Aorta (tissue), 5 donors: ENCODE measurements around the gene TNXB. TPM values are rescaled to one million over a fixed set of nuclear protein-coding genes. Genes with fewer than 3 reads are reported as not detected.
A peak's percentile ranks its signal among the peaks of the same experiment; 100 is the strongest.
"Not testable (repeated sequence)": the region's sequence is repeated elsewhere in the genome, so short reads cannot be mapped to it uniquely, and the experiment has no call there.

Experiments used
- ATAC-seq: fragments of 200-7000 bp; cut with Tn5 transposase; one replicate; pipeline ENCODE4 v1.9.1; 2022; ENCODE audit warnings: moderate library complexity; ENCODE audit not compliant: low FRiP score
- DNase-seq, 2 donors: peaks; one replicate each; pipeline ENCODE4 v3.0.0-alpha.2; 2020
- H3K27ac ChIP-seq, 2 donors: one replicate each; pipeline ENCODE4 v1.5.1; 2013; ENCODE audit warnings: low read length in 2 of 2, mild to moderate bottlenecking in 2 of 2, moderate library complexity in 2 of 2, control low read depth in 1 of 2, inconsistent platforms in 1 of 2, low read depth in 1 of 2
- H3K27me3 ChIP-seq, 2 donors: one replicate each; pipeline ENCODE4 v1.6.1; 2013; ENCODE audit warnings: control low read depth in 1 of 2, low read length in 1 of 2, mild to moderate bottlenecking in 1 of 2, moderate library complexity in 1 of 2; ENCODE audit not compliant: insufficient read depth in 2 of 2, control insufficient read depth in 1 of 2
- H3K36me3 ChIP-seq, 2 donors: one replicate each; pipeline ENCODE4 v1.6.1; 2013; ENCODE audit warnings: control low read depth in 1 of 2, low read length in 1 of 2, mild to moderate bottlenecking in 1 of 2; ENCODE audit not compliant: insufficient read depth in 2 of 2, control insufficient read depth in 1 of 2
- H3K4me1 ChIP-seq, 2 donors: one replicate each; pipeline ENCODE4 v1.6.1; 2013; ENCODE audit warnings: low read length in 2 of 2, control low read depth in 1 of 2, mild to moderate bottlenecking in 1 of 2, moderate library complexity in 1 of 2; ENCODE audit not compliant: insufficient read depth in 2 of 2, control insufficient read depth in 1 of 2
- H3K4me3 ChIP-seq, 2 donors: one replicate each; pipeline ENCODE4 v1.5.1; 2013; ENCODE audit warnings: low read length in 2 of 2, control low read depth in 1 of 2, mild to moderate bottlenecking in 1 of 2
- H3K9me3 ChIP-seq: one replicate; pipeline ENCODE4 v1.6.1; 2013; ENCODE audit warnings: mild to moderate bottlenecking, low read length; ENCODE audit not compliant: control insufficient read depth
- WGBS, 2 donors: extraction: QIAGEN DNeasy Blood & Tissue Kit; methylation state at CpG; one replicate each; pipeline ENCODE4 v1.1.7; 2013; 5-methylcytosine and 5-hydroxymethylcytosine counted together
- intact Hi-C, 2 donors: fragments of 100-400 bp; cut with DNase I; formaldehyde crosslinking; loops; one replicate each; pipeline versions ENCODE4 v1.14.2 to v1.15.0; 2022
- polyA plus RNA-seq, 2 donors: library from polyadenylated mRNA; stranded (reverse); fragments of 200-250 nt; gene quantifications; one replicate each; pipeline ENCODE4 v1.2.3, GENCODE V29; 2013
- total RNA-seq, 2 donors: library from RNA; stranded (reverse); fragmentation: NEBNext Ultra II Directional; extraction: Animal tissue kit (Norgen Biotek cat#: 25700); gene quantifications; one replicate each; pipeline ENCODE4 v1.2.1, GENCODE V29; 2021
- donor health status: healthy with polysubstance abuse.
- donor health status: Bipolar disorder and iron deficiency.
- donor health status: DM: no; HTN: no; CAD: no.
- donor health status: DM: no; HTN: no; CAD: no.
- donor health status: DM: yes; HTN: yes; CAD: no.

The TNXB gene
- total and polyA plus RNA-seq, 4 donors: 11.1 to 441 (median 116) TPM

- H3K9me3 ChIP-seq, H3K4me1 ChIP-seq, H3K4me3 ChIP-seq, H3K36me3 ChIP-seq, ATAC-seq, H3K27ac ChIP-seq, H3K27me3 ChIP-seq, intact Hi-C loops: not testable (repeated sequence)
- peak in 1 of 2 donors; percentile 21 for DNase-seq
- 75 to 83% methylated on average over 12 to 19 of the region's 27 CpGs for WGBS, 2 donors
Observed at GRCh38 chr6:32010856-32011530, 98.1 kb downstream of the TNXB start.

DNA sequence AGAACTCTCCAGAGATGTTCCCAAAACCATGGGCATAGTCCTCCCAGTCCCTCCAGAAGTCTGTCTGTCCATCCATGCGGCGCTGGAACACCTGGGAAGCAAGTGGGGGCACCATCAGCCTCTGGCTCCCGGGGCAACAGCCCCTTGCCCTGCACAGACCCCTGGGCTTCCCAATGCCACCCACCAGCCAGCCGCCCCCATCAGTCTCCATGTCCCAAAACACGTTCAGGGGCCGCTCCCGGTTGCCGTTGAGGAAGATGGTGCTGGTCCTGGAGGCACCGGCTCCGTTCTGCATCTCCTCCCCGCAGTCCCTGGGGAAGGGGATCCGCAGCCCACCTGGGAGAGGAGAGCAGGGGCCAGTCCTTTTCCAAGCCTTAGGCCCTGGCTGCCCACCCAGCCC lies 99.6 kb downstream of the TNXB start:
- peak in 1 of 2 donors; percentile 55 for DNase-seq
- H3K27me3 ChIP-seq, H3K9me3 ChIP-seq, H3K27ac ChIP-seq, H3K4me1 ChIP-seq, intact Hi-C loops, H3K4me3 ChIP-seq, H3K36me3 ChIP-seq, ATAC-seq: not testable (repeated sequence)
- WGBS, 2 donors: 60 to 83% methylated on average over 4 to 12 of the region's 12 CpGs

DNA sequence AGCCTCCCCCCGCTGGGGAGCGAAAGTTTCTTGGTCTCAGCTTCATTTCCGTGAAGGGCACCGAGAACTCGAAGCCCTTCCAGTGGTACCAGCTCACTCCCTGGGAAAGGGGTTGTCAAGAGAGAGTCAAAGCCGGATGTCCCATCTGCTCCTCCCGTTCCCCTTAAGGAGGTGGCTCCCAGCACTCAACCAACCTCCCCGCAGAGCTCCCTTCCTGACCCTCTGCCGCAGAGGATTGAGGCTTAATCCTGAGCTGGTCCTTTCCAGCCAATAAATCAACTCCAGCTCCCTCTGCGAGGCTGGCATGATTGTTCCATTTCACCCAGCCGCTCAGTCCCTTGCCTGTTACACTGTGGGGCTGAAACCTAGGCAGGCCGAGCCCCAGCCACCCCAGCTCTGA lies 100.5 kb downstream of the TNXB start:
- H3K36me3 ChIP-seq, H3K4me3 ChIP-seq, H3K9me3 ChIP-seq, intact Hi-C loops, ATAC-seq, H3K27me3 ChIP-seq, H3K27ac ChIP-seq, H3K4me1 ChIP-seq: not testable (repeated sequence)
- 25 to 54% methylated on average over 5 to 7 of the region's 12 CpGs for WGBS, 2 donors
- DNase-seq: peak; percentile 29 to 40

DNA sequence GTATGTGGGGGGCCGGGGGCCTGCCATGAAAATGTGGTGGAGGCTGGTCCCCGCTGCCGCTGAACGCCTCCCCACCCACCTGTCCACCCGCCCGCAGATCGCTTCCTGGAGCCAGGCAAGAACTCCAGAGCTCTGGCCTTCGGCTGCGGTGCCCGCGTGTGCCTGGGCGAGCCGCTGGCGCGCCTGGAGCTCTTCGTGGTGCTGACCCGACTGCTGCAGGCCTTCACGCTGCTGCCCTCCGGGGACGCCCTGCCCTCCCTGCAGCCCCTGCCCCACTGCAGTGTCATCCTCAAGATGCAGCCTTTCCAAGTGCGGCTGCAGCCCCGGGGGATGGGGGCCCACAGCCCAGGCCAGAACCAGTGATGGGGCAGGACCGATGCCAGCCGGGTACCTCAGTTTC lies 101.1 kb downstream of the TNXB start:
- H3K27ac ChIP-seq, ATAC-seq, DNase-seq, H3K9me3 ChIP-seq, H3K27me3 ChIP-seq, intact Hi-C loops, H3K36me3 ChIP-seq, H3K4me3 ChIP-seq, H3K4me1 ChIP-seq: not testable (repeated sequence)
- no CpG with 5 or more reads among the region's 24 CpGs for WGBS, 2 donors

GRCh38 chr6:32007086-32007485 lies 102.1 kb downstream of the TNXB start:
- H3K27ac ChIP-seq, ATAC-seq, H3K9me3 ChIP-seq, H3K36me3 ChIP-seq, H3K4me3 ChIP-seq, H3K27me3 ChIP-seq, H3K4me1 ChIP-seq, intact Hi-C loops: not testable (repeated sequence)
- DNase-seq: peak; percentile 26 to 50
- 65 to 77% methylated on average over 12 of the region's 12 CpGs for WGBS, 2 donors

GRCh38 chr6:32005991-32006529 lies 103.1 kb downstream of the TNXB start:
- ATAC-seq, H3K36me3 ChIP-seq, H3K4me3 ChIP-seq, H3K27me3 ChIP-seq, intact Hi-C loops, H3K4me1 ChIP-seq, H3K9me3 ChIP-seq, H3K27ac ChIP-seq: not testable (repeated sequence)
- WGBS, 2 donors: 67 to 68% methylated on average over 8 of the region's 8 CpGs
- DNase-seq: peak; percentile 22 to 55

- 62 to 78% methylated on average over 6 to 9 of the region's 9 CpGs for WGBS, 2 donors
- H3K36me3 ChIP-seq, H3K4me1 ChIP-seq, H3K27ac ChIP-seq, ATAC-seq, H3K9me3 ChIP-seq, intact Hi-C loops, H3K27me3 ChIP-seq, H3K4me3 ChIP-seq: not testable (repeated sequence)
- peak; percentile 37 to 49 for DNase-seq
Observed at GRCh38 chr6:32005538-32005880, 103.6 kb downstream of the TNXB start.

DNA sequence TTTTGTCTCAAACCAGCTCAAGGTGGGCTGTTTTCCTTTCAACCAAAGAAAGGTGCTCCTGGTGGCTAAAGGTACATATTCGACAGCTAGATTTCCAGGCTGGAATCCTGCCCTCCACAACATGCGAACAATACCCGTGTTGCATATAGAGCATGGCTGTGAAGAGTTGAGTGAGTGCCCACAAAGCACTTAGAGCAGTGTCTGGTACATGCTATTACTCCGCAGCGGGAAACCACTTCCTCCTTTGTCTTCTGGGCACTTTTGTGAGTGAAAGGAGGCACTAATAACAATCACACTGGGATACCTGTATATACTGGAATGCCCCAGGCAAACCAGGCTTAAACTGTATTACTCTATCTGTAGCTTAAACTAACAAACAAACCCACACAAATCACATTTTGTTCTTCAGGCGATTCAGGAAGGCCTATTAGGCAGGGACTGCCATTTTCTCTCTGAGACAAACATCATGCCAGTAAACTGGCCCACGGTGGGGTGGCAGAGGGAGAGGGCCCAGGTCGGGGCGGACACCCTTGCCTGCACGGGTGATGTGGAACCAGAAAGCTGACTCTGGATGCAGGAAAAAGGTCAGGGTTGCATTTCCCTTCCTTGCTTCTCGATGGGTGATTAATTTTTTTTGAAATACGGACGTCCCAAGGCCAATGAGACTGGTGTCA lies 104.1 kb downstream of the TNXB start:
- peak in 1 of 2 donors; percentile 18 for DNase-seq
- ATAC-seq, intact Hi-C loops, H3K36me3 ChIP-seq, H3K27me3 ChIP-seq, H3K9me3 ChIP-seq, H3K4me1 ChIP-seq, H3K4me3 ChIP-seq, H3K27ac ChIP-seq: not testable (repeated sequence)
- WGBS, 2 donors: 73 to 76% methylated on average over 9 of the region's 13 CpGs

DNA sequence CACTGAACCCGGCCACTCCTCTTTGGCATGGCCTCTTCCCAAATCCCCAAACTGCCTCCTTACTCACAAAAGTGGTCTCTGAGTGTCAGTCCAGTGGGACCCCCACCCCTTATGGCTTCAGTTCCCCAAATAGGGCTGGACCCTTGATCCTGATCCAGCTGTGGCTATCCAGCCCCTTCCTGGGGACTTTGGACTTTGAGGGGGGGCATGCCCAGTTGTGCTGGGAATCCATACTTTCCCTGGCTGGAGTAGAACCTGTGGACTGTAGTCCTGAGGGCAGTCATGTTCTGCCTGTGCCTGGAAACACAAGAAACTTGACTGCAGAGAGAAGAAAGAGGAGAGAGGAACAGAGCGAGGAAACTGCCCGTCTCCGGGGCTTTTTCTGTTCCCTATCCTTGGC lies 104.7 kb downstream of the TNXB start:
- WGBS, 2 donors: 78 to 92% methylated on average over 3 to 4 of the region's 4 CpGs
- H3K27me3 ChIP-seq, H3K9me3 ChIP-seq, H3K4me1 ChIP-seq, H3K4me3 ChIP-seq, H3K27ac ChIP-seq, intact Hi-C loops, ATAC-seq, H3K36me3 ChIP-seq, DNase-seq: not testable (repeated sequence)
